ENCODE measurements around the gene XPNPEP1. TPM values are rescaled to one million over a fixed set of nuclear protein-coding genes. Genes with fewer than 3 reads are reported as not detected.

Gene XPNPEP1
- total RNA-seq, 8 experiments from 2014 or later = 51.0 to 121 (median 86.3) TPM

GRCh38 chr10:109960682-109961081 lies 37.4 kb upstream of the XPNPEP1 start:
- in situ Hi-C loops (cut with MboI; ENCODE audit: low pct_unique_long_range_greater_than_20kb in 2 of 9, low sequenced_read_pairs in 9 of 9, unreplicated experiment in 9 of 9) = no loop called here
- Histone ChIP-seq H3K27ac (no peak overlapping the region), H3K4me3 (no peak overlapping the region), H3K4me1 (replicated peaks in 1 of 2) (peaks cover 10 to 11% of the 10 kb centered on the region in 2 donors)
- 30 to 85% (median 67%) methylated on average over 1 to 2 of the region's 2 CpGs; no CpG with 5 or more reads in 1 of the 10 experiments for WGBS, 10 experiments
- no peak for ATAC-seq (replicated peaks in 6 of 8)

GRCh38 chr10:109959259-109960145 lies 36.2 kb upstream of the XPNPEP1 start:
- peak in 2 of 8 experiments; percentile 40 to 59 for ATAC-seq (replicated peaks in 6 of 8)
- Histone ChIP-seq H3K4me3 (no peak overlapping the region), H3K27ac (no peak overlapping the region), H3K4me1 (replicated peaks in 1 of 2) (peaks cover 10 to 11% of the 10 kb centered on the region in 2 donors)
- 13 to 100% (median 96%) methylated on average over 3 to 7 of the region's 8 CpGs for WGBS, 10 experiments
- in situ Hi-C loops (cut with MboI; ENCODE audit: low pct_unique_long_range_greater_than_20kb in 2 of 9, low sequenced_read_pairs in 9 of 9, unreplicated experiment in 9 of 9) = no loop called here

GRCh38 chr10:109958059-109958458 lies 34.7 kb upstream of the XPNPEP1 start:
- no peak overlapping the region for H3K27ac ChIP-seq
- WGBS, 10 experiments = 33 to 100% (median 90%) methylated on average over 1 to 2 of the region's 2 CpGs; no CpG with 5 or more reads in 1 of the 10 experiments
- ATAC-seq (replicated peaks in 6 of 8) = no peak
- H3K4me3 ChIP-seq = no peak overlapping the region
- in situ Hi-C loops (cut with MboI; ENCODE audit: low pct_unique_long_range_greater_than_20kb in 2 of 9, low sequenced_read_pairs in 9 of 9, unreplicated experiment in 9 of 9) = no loop called here
- peaks cover 10 to 11% of the 10 kb centered on the region in 2 donors for H3K4me1 ChIP-seq (replicated peaks in 1 of 2)

GRCh38 chr10:109957092-109957797 lies 33.9 kb upstream of the XPNPEP1 start:
- in situ Hi-C loops (cut with MboI; ENCODE audit: low pct_unique_long_range_greater_than_20kb in 2 of 9, low sequenced_read_pairs in 9 of 9, unreplicated experiment in 9 of 9) = no loop called here
- no peak overlapping the region for H3K4me3 ChIP-seq
- no peak for ATAC-seq (replicated peaks in 6 of 8)
- no peak overlapping the region for H3K27ac ChIP-seq
- H3K4me1 ChIP-seq (replicated peaks in 1 of 2) = peaks cover 10 to 11% of the 10 kb centered on the region in 2 donors
- WGBS, 10 experiments = 70 to 100% (median 95%) methylated on average over 1 to 8 of the region's 9 CpGs

GRCh38 chr10:109956454-109957091 lies 33.3 kb upstream of the XPNPEP1 start:
- in situ Hi-C loops (cut with MboI; ENCODE audit: low pct_unique_long_range_greater_than_20kb in 2 of 9, low sequenced_read_pairs in 9 of 9, unreplicated experiment in 9 of 9) = no loop called here
- peaks cover 6 to 7% of the 10 kb centered on the region in 2 donors for H3K4me1 ChIP-seq (replicated peaks in 1 of 2)
- no peak overlapping the region for H3K4me3 ChIP-seq
- no peak overlapping the region for H3K27ac ChIP-seq
- WGBS, 10 experiments = 20 to 100% (median 88%) methylated on average over 1 to 2 of the region's 2 CpGs; no CpG with 5 or more reads in 1 of the 10 experiments
- ATAC-seq (replicated peaks in 6 of 8) = peak in 5 of 8 experiments; percentile 20 to 57 (median 27)

DNA sequence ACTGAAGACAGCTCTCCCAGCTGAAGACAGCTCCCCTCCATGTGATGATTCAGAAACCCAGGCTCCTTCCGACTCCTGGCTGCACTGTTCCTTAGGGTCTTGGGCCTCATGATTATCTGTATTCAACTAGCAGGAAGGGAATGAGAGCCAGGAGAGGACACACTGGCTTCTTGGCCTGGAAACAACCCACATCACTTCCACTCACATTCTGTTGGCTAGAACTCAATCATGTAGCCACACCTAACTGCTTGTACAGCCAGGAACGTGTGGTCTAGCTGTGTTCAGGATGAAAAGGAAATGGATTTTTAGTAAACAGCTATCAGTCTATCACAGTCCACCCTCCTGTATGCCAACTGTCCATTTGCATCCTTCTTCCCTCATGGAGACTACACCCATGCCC lies 30.5 kb upstream of the XPNPEP1 start:
- 0 to 100% (median 84%) methylated on average over 1 to 2 of the region's 2 CpGs; no CpG with 5 or more reads in 5 of the 10 experiments for WGBS, 10 experiments
- no peak overlapping the region for H3K4me3 ChIP-seq
- no peak overlapping the region for H3K27ac ChIP-seq
- peak in 3 of 8 experiments; percentile 66 to 90 (median 78) for ATAC-seq (replicated peaks in 6 of 8)
- in situ Hi-C loops (cut with MboI; ENCODE audit: low pct_unique_long_range_greater_than_20kb in 2 of 9, low sequenced_read_pairs in 9 of 9, unreplicated experiment in 9 of 9) = no loop called here
- H3K4me1 ChIP-seq (replicated peaks in 1 of 2) = no peaks in the 10 kb centered on the region

GRCh38 chr10:109952526-109952925 lies 29.2 kb upstream of the XPNPEP1 start:
- H3K4me3 ChIP-seq = no peak overlapping the region
- H3K27ac ChIP-seq = no peak overlapping the region
- in situ Hi-C loops (cut with MboI; ENCODE audit: low pct_unique_long_range_greater_than_20kb in 2 of 9, low sequenced_read_pairs in 9 of 9, unreplicated experiment in 9 of 9) = no loop called here
- no peak for ATAC-seq (replicated peaks in 6 of 8)
- no peaks in the 10 kb centered on the region for H3K4me1 ChIP-seq (replicated peaks in 1 of 2)

GRCh38 chr10:109947111-109947920 lies 24.0 kb upstream of the XPNPEP1 start:
- in situ Hi-C loops (cut with MboI; ENCODE audit: low pct_unique_long_range_greater_than_20kb in 2 of 9, low sequenced_read_pairs in 9 of 9, unreplicated experiment in 9 of 9) = no loop called here
- H3K4me1 ChIP-seq (replicated peaks in 1 of 2) = no peaks in the 10 kb centered on the region
- ATAC-seq (replicated peaks in 6 of 8) = no peak
- no peak overlapping the region for H3K27ac ChIP-seq
- no peak overlapping the region for H3K4me3 ChIP-seq
- 46 to 84% (median 70%) methylated on average over 1 to 5 of the region's 5 CpGs; no CpG with 5 or more reads in 3 of the 10 experiments for WGBS, 10 experiments

DNA sequence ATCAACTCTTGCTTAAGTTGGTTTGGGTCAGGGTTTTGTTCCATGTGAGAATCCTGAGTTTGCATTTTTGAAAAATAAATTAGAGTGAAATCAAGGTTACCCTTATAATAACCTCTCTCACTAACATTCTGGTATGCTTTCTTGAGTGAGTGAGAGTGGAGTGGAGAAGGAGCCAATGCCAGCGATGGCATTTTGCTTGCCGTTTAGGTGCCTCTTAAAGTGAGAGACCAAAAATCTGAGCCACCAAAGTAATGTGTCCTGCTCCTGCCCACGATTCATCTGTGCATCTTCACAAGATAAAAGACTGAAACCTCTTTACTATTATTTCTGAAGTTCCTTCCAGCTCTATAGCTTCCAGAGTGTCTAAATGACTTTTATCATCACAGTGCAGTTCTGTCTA lies 23.4 kb upstream of the XPNPEP1 start:
- no peaks in the 10 kb centered on the region for H3K4me1 ChIP-seq (replicated peaks in 1 of 2)
- WGBS, 10 experiments = 60 to 91% (median 70%) methylated on average over 1 to 3 of the region's 3 CpGs; no CpG with 5 or more reads in 3 of the 10 experiments
- H3K27ac ChIP-seq = no peak overlapping the region
- ATAC-seq (replicated peaks in 6 of 8) = no peak
- in situ Hi-C loops (cut with MboI; ENCODE audit: low pct_unique_long_range_greater_than_20kb in 2 of 9, low sequenced_read_pairs in 9 of 9, unreplicated experiment in 9 of 9) = no loop called here
- no peak overlapping the region for H3K4me3 ChIP-seq

GRCh38 chr10:109945473-109946177 lies 22.3 kb upstream of the XPNPEP1 start:
- no peak for ATAC-seq (replicated peaks in 6 of 8)
- H3K4me3 ChIP-seq = no peak overlapping the region
- no peak overlapping the region for H3K27ac ChIP-seq
- in situ Hi-C loops (cut with MboI; ENCODE audit: low pct_unique_long_range_greater_than_20kb in 2 of 9, low sequenced_read_pairs in 9 of 9, unreplicated experiment in 9 of 9) = no loop called here
- H3K4me1 ChIP-seq (replicated peaks in 1 of 2) = no peaks in the 10 kb centered on the region
- WGBS, 10 experiments = 26 to 95% (median 60%) methylated on average over 1 to 4 of the region's 4 CpGs; no CpG with 5 or more reads in 1 of the 10 experiments

DNA sequence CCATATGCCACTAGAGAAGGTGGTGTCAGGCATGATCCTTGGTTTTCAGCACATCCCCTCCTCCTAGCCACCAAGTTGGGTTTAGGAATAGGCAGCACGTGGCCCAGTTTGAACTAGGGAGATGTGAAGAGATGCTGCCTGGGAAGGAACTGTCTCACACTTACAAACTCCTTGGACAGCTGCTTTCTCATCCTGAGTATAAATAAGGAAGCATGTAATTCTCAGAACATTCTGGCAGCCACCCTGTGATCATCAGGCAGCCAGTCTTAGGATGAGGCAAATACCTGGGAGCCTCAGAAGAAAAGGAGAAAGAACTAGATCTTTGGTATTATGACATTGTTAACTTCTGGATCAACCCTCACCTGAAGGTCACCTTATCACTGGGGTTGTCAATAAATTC lies 21.3 kb upstream of the XPNPEP1 start:
- WGBS, 10 experiments = 0 to 67% (median 41%) methylated on average over 1 of the region's 1 CpG; no CpG with 5 or more reads in 6 of the 10 experiments
- Histone ChIP-seq H3K4me1 (replicated peaks in 1 of 2) (no peaks in the 10 kb centered on the region), H3K27ac (no peak overlapping the region), H3K4me3 (no peak overlapping the region)
- no peak for ATAC-seq (replicated peaks in 6 of 8)
- in situ Hi-C loops (cut with MboI; ENCODE audit: low pct_unique_long_range_greater_than_20kb in 2 of 9, low sequenced_read_pairs in 9 of 9, unreplicated experiment in 9 of 9) = no loop called here
